K562 (cell line): ENCODE data around the gene HOXD13. TPM values are rescaled to one million over a fixed set of nuclear protein-coding genes. Genes with fewer than 3 reads are reported as not detected.

Experiments
- ATAC-seq: fragments of 200-7000 bp; cut with Tn5 transposase; 3 replicates; pipeline ENCODE4 v1.9.1; 2020; ENCODE audit warnings: moderate library complexity
- BruUV-seq: library from RNA; stranded (reverse); fragments of 400-500 nt; replicated peaks from 2 replicates; lab custom pipeline; 2021; lab: Mats Ljungman, UMichigan
- CTCF ChIA-PET: fragments of 300-600 bp; formaldehyde crosslinking; extraction: SDS; loops from one replicate; lab custom pipeline; 2021; ENCODE audit warnings: low intra/inter-chr PET ratio; lab: Yijun Ruan, JAX
- POLR2A ChIA-PET: fragments of 300-600, 350-650 bp; sonication (Branson Sonifier 250); formaldehyde crosslinking; extraction: SDS; loops from one replicate; lab custom pipeline; 2021; ENCODE audit warnings: antibody characterized with exemption, inconsistent platforms; lab: Yijun Ruan, JAX
- DNase-seq, 4 experiments: peaks; one replicate each; pipeline versions ENCODE4 v3.0.0 to v3.0.0-alpha.2; 2011 to 2018; ENCODE audit warnings: low spot score in 3 of 4, mixed read lengths in 3 of 4; ENCODE audit errors: extremely low read depth in 1 of 4
- FAIRE-seq: peaks from 2 replicates; lab custom pipeline; 2011; peaks lifted over from hg19 to GRCh38; lab: Jason Lieb, UNC
- H2AFZ ChIP-seq: 2 replicates; pipeline ENCODE4 v1.6.0; 2011; ENCODE audit warnings: low read depth, low read length, control low read depth, inconsistent platforms
- H3K27ac ChIP-seq: fragments of 200-600 bp; 3 replicates; pipeline ENCODE4 v1.8.0; 2011; ENCODE audit warnings: low read depth, mild to moderate bottlenecking, control low read depth, inconsistent platforms, low read length, moderate library complexity, mixed read lengths; ENCODE audit errors: extremely low read depth
- H3K27me3 ChIP-seq, 2 experiments: fragments of 300-600 bp in 1 of 2; 2 replicates in 1 of 2; 3 replicates in 1 of 2; pipeline versions ENCODE4 v1.6.0 to v1.8.0; 2011; ENCODE audit warnings: inconsistent platforms in 2 of 2, low read length in 2 of 2, mild to moderate bottlenecking in 1 of 2, mixed read lengths in 1 of 2, moderate library complexity in 1 of 2; ENCODE audit not compliant: control insufficient read depth in 2 of 2, insufficient read depth in 2 of 2
- H3K36me3 ChIP-seq: fragments of 300-600 bp; 3 replicates; pipeline ENCODE4 v1.8.0; 2011; ENCODE audit warnings: mild to moderate bottlenecking, low read length, inconsistent platforms; ENCODE audit not compliant: control insufficient read depth, insufficient read depth
- H3K4me1 ChIP-seq, 2 experiments: fragments of 200-600 bp in 1 of 2; replicated peaks in 1 of 2; 2 replicates in 1 of 2; 3 replicates in 1 of 2; pipeline versions ENCODE4 v1.5.1 to v1.8.0; 2011; ENCODE audit warnings: inconsistent platforms in 2 of 2, low read length in 2 of 2, mild to moderate bottlenecking in 1 of 2, mixed read lengths in 1 of 2, moderate library complexity in 1 of 2; ENCODE audit not compliant: control insufficient read depth in 2 of 2, insufficient read depth in 2 of 2
- H3K4me2 ChIP-seq: 2 replicates; pipeline ENCODE4 v1.6.1; 2011; ENCODE audit warnings: low read length, control low read depth, inconsistent platforms, mixed read lengths; ENCODE audit not compliant: insufficient read depth
- H3K4me3 ChIP-seq: fragments of 200-600 bp; sonication (generic), shearing (Covaris generic); 2 replicates; pipeline ENCODE4 v1.5.1; 2016; ENCODE audit warnings: control low read depth, inconsistent platforms
- H3K79me2 ChIP-seq: fragments of 200-600 bp; 3 replicates; pipeline ENCODE4 v1.8.0; 2011; ENCODE audit warnings: low read length, inconsistent platforms; ENCODE audit not compliant: control insufficient read depth, insufficient read depth
- H3K9ac ChIP-seq, 2 experiments: 2 replicates each; pipeline versions ENCODE4 v1.6.0 to v1.6.1; 2011; ENCODE audit warnings: low read depth in 2 of 2, low read length in 2 of 2, control low read depth in 1 of 2, inconsistent platforms in 1 of 2, mild to moderate bottlenecking in 1 of 2, mixed read lengths in 1 of 2; ENCODE audit not compliant: insufficient read depth in 1 of 2
- H3K9me1 ChIP-seq: one replicate; pipeline ENCODE4 v1.6.0; 2011; ENCODE audit warnings: inconsistent platforms, mild to moderate bottlenecking, low read length, moderate library complexity; ENCODE audit not compliant: control insufficient read depth, insufficient read depth
- H3K9me3 ChIP-seq: replicated peaks from 2 replicates; pipeline ENCODE4 v1.5.1; 2011; ENCODE audit warnings: low read depth, low read length, inconsistent platforms; ENCODE audit not compliant: control insufficient read depth, insufficient read depth
- H4K20me1 ChIP-seq: replicated peaks from 2 replicates; pipeline ENCODE4 v1.6.1; 2011; ENCODE audit warnings: low read length, inconsistent platforms, mixed read lengths; ENCODE audit not compliant: control insufficient read depth, insufficient read depth
- BCLAF1 ChIP-seq, 2 experiments: fragments of 450-650 bp in 1 of 2; IDR thresholded peaks; 2 replicates each; pipeline ENCODE4 v1.6.1; 2011 to 2017; ENCODE audit warnings: low read depth in 2 of 2, antibody characterized with exemption in 1 of 2, borderline replicate concordance in 1 of 2, low read length in 1 of 2, mild to moderate bottlenecking in 1 of 2, mixed read lengths in 1 of 2; ENCODE audit not compliant: control insufficient read depth in 1 of 2
- CBFB ChIP-seq: sonication (generic); formaldehyde crosslinking; IDR thresholded peaks from 2 replicates; pipeline ENCODE4 v1.4.0; 2020; ENCODE audit warnings: mild to moderate bottlenecking, missing genetic modification reagents
- DPF2 ChIP-seq: fragments of 450-650 bp; IDR thresholded peaks from 2 replicates; pipeline ENCODE4 v1.6.1; 2016
- FOSL1 ChIP-seq: fragments of 200-800 bp; sonication (Bioruptor generic); conservative IDR thresholded peaks from 2 replicates; pipeline ENCODE4 v1.6.1; 2016; ENCODE audit warnings: missing genetic modification characterization, missing compliant biosample characterization
- REST ChIP-seq, 2 experiments: fragments of 450-650 bp; formaldehyde crosslinking in 1 of 2; IDR thresholded peaks; 2 replicates each; pipeline versions ENCODE4 v1.4.0 to v1.6.1; 2014 to 2020; ENCODE audit warnings: mild to moderate bottlenecking in 2 of 2, borderline replicate concordance in 1 of 2, low read depth in 1 of 2
- RFX5 ChIP-seq: IDR thresholded peaks from 2 replicates; pipeline ENCODE4 v1.6.1; 2011; ENCODE audit warnings: low read depth, mild to moderate bottlenecking, improper control_type of control experiment, low read length
- TBL1XR1 ChIP-seq, 2 experiments: IDR thresholded peaks; 2 replicates each; pipeline ENCODE4 v1.6.1; 2012; ENCODE audit warnings: improper control_type of control experiment in 2 of 2, low read length in 2 of 2, mild to moderate bottlenecking in 1 of 2
- TEAD2 ChIP-seq: fragments of 450-650 bp; IDR thresholded peaks from 2 replicates; pipeline ENCODE4 v1.6.1; 2016; ENCODE audit warnings: missing genetic modification characterization, control low read depth, missing compliant biosample characterization
- ZNF12 ChIP-seq: sonication (generic); formaldehyde crosslinking; IDR thresholded peaks from 2 replicates; pipeline ENCODE4 v1.4.0; 2020; ENCODE audit warnings: mild to moderate bottlenecking, missing genetic modification reagents
- ZNF696 ChIP-seq: fragments of 250-450 bp; sonication (Bioruptor Pico); conservative IDR thresholded peaks from 2 replicates; pipeline ENCODE4 v1.4.0; 2020; ENCODE audit warnings: mild to moderate bottlenecking, moderate library complexity
- WGBS: fragments of 100-300 bp; shearing (Covaris generic); methylation state at CpG from one replicate; pipeline ENCODE4 v1.1.6; 2016; ENCODE audit warnings: low coverage, mixed read lengths; ENCODE audit not compliant: insufficient coverage; ENCODE audit errors: missing lambda C conversion rate; 5-methylcytosine and 5-hydroxymethylcytosine counted together
- in situ Hi-C: fragments of 300-500 bp; cut with MboI; formaldehyde crosslinking; loops from 4 replicates; pipeline ENCODE4 v1.15.0; 2018; ENCODE audit warnings: inconsistent platforms, mixed read lengths
- intact Hi-C: fragments of 100-400 bp; cut with micrococcal nuclease; formaldehyde crosslinking; loops from 2 replicates; pipeline ENCODE4 v1.14.2; 2022
- polyA plus RNA-seq, 8 experiments: library from polyadenylated mRNA; depleted of rRNA in 4 of 8; stranded (reverse) in 5 of 8; unstranded in 3 of 8; fragments of >200 nt; fragmentation: Nextera tagmentation in 2 of 8; fragmentation: Illumina TruSeq in 1 of 8; extraction: Ambion mirVana in 2 of 8; extraction: Trizol in 1 of 8; gene quantifications; 2 replicates each; pipeline versions ENCODE4 v1.2.1 to v1.2.3, GENCODE V29; 2011 to 2014; ENCODE audit warnings: inconsistent platforms in 1 of 8, missing spikeins in 1 of 8
- total RNA-seq, 7 experiments: library from RNA; depleted of rRNA in 6 of 7; stranded (reverse); fragments of >200 nt in 6 of 7; fragmentation: Illumina TruSeq in 2 of 7; extraction: Trizol in 2 of 7; gene quantifications; 2 replicates each; pipeline versions ENCODE4 v1.2.1 to v1.2.3, GENCODE V29; 2011 to 2021; ENCODE audit warnings: low replicate concordance in 1 of 7

HOXD13 gene
- total and polyA plus RNA-seq, 9 of the 15 experiments (the other 6 are each of a cell fraction or from before 2014, with no cell fraction given): 0.03 to 0.04 TPM; not detected in 7

- no peak overlapping the region for H3K4me2 ChIP-seq
- in situ Hi-C loops (no loop called here), intact Hi-C loops (no loop called here)
- H3K27me3 ChIP-seq: peaks cover 71 to 89% of the 10 kb centered on the region in 2 experiments
- 0% methylated on average over 2 of the region's 2 CpGs for WGBS
- peaks cover 16% of the 10 kb centered on the region; the same call in 1 of the 2 replicates for H4K20me1 ChIP-seq
- H3K27ac ChIP-seq: no peak overlapping the region
- no TSS peak for BruUV-seq
- DNase-seq (no peak), ATAC-seq (no peak), FAIRE-seq (no peak)
- H3K79me2 ChIP-seq: no peaks in the 10 kb centered on the region
- ChIA-PET POLR2A (interaction anchor here (0.5 kb wide), 1 partner anchor 1324 kb away, joined by 3 read pairs; no protein-coding TSS in a partner anchor), CTCF (no interaction called here)
- no peaks in the 10 kb centered on the region for H3K9me1 ChIP-seq
- H3K4me1 ChIP-seq: peaks cover 7 to 31% of the 10 kb centered on the region in 2 experiments
- H3K9me3 ChIP-seq: no peaks in the 10 kb centered on the region
- H3K9ac ChIP-seq: no peak overlapping the region
- H2AFZ ChIP-seq: no peak overlapping the region
- H3K4me3 ChIP-seq: no peak overlapping the region
- H3K36me3 ChIP-seq: no peaks in the 10 kb centered on the region
- TF ChIP-seq ZNF12 (CRISPR knock-in tag) (no peak), RFX5 (no peak), REST (IDR thresholded peaks at IDR 0.05; ENCODE audit: borderline replicate concordance) (no peak), REST (CRISPR knock-in tag; IDR thresholded peaks at IDR 0.05; ENCODE audit: low read depth) (no peak), TEAD2 (tag) (no peak), BCLAF1 (IDR thresholded peaks at IDR 0.05; ENCODE audit: borderline replicate concordance in 1 of 2, control insufficient read depth in 1 of 2, low read depth in 2 of 2, low read length in 1 of 2) (no peak), CBFB (CRISPR knock-in tag) (no peak), ZNF696 (CRISPR knock-in tag) (no peak), DPF2 (no peak), TBL1XR1 (IDR thresholded peaks at IDR 0.05; ENCODE audit: low read length in 2 of 2) (no peak), FOSL1 (tag) (no peak)
These were observed 8.8 kb downstream of the HOXD13 start for GRCh38 chr2:176101216-176101830.
